ENCODE results near the gene LRRC40.

Gene LRRC40

DNA sequence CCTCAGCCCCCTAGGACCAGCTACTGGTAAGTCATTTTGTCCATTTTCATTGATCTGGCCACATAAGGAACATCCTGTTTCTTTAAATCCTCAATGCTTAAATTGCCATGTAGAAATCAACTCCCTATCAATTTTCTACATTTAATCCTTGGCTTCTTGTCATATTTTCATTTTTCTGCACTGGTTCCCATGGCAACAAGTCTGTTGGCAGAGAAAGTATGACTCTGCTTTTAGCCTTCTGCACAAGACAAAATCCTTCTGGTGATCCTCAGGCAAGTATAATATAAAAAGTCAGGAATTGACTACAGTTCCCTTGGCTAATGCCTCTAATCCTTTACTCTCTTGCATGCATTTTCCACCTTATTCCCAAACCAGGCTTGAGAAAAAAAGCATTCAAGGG is 65.0 kb downstream of the LRRC40 start:
- TF ChIP-seq, protein P1, sequence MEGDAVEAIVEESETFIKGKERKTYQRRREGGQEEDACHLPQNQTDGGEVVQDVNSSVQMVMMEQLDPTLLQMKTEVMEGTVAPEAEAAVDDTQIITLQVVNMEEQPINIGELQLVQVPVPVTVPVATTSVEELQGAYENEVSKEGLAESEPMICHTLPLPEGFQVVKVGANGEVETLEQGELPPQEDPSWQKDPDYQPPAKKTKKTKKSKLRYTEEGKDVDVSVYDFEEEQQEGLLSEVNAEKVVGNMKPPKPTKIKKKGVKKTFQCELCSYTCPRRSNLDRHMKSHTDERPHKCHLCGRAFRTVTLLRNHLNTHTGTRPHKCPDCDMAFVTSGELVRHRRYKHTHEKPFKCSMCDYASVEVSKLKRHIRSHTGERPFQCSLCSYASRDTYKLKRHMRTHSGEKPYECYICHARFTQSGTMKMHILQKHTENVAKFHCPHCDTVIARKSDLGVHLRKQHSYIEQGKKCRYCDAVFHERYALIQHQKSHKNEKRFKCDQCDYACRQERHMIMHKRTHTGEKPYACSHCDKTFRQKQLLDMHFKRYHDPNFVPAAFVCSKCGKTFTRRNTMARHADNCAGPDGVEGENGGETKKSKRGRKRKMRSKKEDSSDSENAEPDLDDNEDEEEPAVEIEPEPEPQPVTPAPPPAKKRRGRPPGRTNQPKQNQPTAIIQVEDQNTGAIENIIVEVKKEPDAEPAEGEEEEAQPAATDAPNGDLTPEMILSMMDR (IDR thresholded peaks at IDR 0.05; ENCODE audit: low read depth, low read length, missing control alignments), result no peak
- H3K4me3 ChIP-seq (replicated peaks; ENCODE audit: low read depth, low read length), result no peak overlapping the region
- DNase-seq (ENCODE audit: extremely low read depth, low read depth), result no peak

DNA sequence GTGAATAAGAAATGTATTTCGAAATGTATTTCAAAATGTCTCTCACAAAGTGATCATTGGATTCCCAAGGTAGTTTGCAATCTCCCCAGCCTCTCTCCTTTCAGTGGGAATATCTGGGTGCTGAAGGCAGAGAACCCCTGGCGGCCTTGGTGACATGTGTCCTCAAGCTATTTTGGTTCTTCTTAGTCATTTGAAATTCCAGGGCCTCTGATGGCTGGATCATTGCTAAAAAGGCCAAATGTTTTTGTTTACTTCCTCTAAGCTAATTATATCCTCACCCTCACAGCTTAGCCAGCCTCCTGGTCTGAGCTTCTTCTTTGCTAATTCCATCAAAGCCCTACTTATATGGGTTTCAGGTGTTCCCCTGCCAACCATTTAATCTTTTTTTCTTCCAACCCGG is 71.2 kb downstream of the LRRC40 start:
- TF ChIP-seq, protein P1 (IDR thresholded peaks at IDR 0.05; ENCODE audit: low read depth, low read length, missing control alignments), result no peak
- no peak for DNase-seq (ENCODE audit: extremely low read depth, low read depth)
- no peak overlapping the region for H3K4me3 ChIP-seq (replicated peaks; ENCODE audit: low read depth, low read length)

DNA sequence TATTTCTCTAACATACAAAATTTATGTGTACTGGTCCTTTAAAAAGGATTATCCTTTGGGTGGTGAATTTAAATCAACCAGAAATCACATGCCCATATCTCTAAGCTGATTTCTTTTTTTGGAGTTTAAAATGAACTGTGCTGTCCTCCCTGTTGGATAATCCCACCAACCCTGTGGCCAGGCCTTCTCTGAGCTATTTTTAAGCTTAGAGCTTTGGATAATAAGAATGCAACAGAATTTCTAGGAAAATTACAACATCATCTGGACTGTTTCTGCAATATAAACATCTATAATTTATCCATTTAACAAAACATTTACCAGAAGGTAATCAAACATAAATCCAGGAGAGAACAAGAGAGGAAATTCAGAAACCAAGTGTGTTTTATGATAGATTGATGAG is 88.3 kb downstream of the LRRC40 start:
- DNase-seq (ENCODE audit: extremely low read depth, low read depth), result no peak
- TF ChIP-seq, protein P1 (IDR thresholded peaks at IDR 0.05; ENCODE audit: low read depth, low read length, missing control alignments), result no peak
- no peak overlapping the region for H3K4me3 ChIP-seq (replicated peaks; ENCODE audit: low read depth, low read length)

DNA sequence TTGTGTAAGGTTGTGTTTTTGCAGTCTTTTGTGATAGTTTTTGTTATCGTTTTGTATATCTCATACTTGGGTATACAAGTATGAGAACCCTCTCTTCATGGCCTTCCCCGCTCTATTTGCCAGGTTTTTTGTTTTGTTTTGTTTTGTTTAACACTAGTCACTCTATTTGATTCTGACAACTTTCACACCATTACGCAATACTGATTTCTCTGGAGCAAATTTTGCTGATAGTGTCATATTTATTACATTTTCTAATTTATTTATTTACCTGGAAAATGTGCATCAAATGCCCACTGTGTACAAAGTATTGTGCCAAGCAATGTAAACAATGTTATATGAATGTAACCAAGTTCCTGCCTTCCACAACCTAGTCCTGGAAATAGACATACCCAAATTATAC is 90.1 kb downstream of the LRRC40 start:
- no peak for DNase-seq (ENCODE audit: extremely low read depth, low read depth)
- TF ChIP-seq, protein P1 (IDR thresholded peaks at IDR 0.05; ENCODE audit: low read depth, low read length, missing control alignments), result no peak
- H3K4me3 ChIP-seq (replicated peaks; ENCODE audit: low read depth, low read length), result no peak overlapping the region

DNA sequence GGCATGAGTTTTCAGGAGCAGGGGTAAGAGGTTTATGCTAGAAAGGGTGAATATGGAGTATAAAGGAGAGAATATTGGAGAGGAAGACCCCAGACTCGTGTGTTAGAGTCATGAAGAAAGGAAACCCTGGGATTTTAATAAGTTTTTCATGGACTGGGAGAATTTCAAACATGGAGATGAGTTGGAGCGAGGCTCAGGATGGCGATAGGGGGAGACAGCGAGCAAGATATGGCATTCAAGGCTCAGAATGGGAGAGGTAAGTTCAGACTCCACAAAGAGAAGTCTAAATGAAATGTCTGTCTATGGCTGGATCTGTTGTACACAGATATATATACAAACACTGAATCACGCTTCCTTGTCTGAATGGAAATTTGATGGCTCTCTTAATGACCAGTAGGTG is 92.5 kb downstream of the LRRC40 start:
- TF ChIP-seq, protein P1 (IDR thresholded peaks at IDR 0.05; ENCODE audit: low read depth, low read length, missing control alignments), result peak; percentile 12
- no peak for DNase-seq (ENCODE audit: extremely low read depth, low read depth)
- H3K4me3 ChIP-seq (replicated peaks; ENCODE audit: low read depth, low read length), result no peak overlapping the region

DNA sequence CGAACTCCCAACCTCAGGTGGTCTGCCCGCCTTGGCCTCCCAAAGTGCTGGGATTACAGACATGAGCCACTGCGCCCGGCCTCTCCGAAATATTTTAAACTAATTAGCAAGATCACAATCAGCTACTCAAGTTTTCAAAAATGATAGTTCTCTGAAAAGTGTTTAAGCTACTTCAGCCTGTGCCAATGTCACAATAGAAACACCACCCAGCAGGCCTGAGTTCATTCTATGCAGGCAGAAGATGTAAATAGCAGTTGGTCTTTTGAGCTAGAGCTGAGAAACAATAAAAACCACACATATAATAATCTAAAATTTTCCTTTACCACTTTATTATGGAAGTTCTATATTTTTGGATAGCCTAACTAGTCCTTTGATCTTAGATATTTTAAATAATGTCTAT is 96.1 kb downstream of the LRRC40 start:
- TF ChIP-seq, protein P1 (IDR thresholded peaks at IDR 0.05; ENCODE audit: low read depth, low read length, missing control alignments), result no peak
- no peak for DNase-seq (ENCODE audit: extremely low read depth, low read depth)
- H3K4me3 ChIP-seq (replicated peaks; ENCODE audit: low read depth, low read length), result no peak overlapping the region

DNA sequence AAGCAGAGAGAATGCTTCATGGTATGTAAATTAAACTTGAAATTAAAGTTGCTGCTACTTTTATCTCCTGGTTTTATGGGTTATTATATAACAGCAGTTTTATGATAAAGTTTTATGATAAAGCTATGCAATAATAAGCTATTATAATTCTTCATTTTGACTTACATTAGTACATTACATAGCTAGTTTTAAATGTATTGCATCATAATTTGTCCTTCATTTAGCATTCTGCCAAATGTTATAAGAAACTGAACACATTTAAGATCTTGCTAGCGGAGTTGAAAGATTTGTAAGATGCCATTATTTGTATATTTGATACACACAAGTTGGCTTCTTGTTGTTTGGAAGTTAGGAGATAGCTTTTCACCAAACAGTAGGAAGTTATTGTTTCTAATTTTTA is 101.6 kb downstream of the LRRC40 start:
- TF ChIP-seq, protein P1 (IDR thresholded peaks at IDR 0.05; ENCODE audit: low read depth, low read length, missing control alignments), result no peak
- H3K4me3 ChIP-seq (replicated peaks; ENCODE audit: low read depth, low read length), result no peak overlapping the region
- no peak for DNase-seq (ENCODE audit: extremely low read depth, low read depth)
